ENCODE results near the gene TTC7B. TPM values are rescaled to one million over a fixed set of nuclear protein-coding genes. Genes with fewer than 3 reads are reported as not detected.

The TTC7B gene
- total and polyA plus RNA-seq, 2 of the 8 experiments (the other 6 are each of a cell fraction or from before 2014, with no cell fraction given): 23.7 to 34.0 TPM

- H4K5ac ChIP-seq (ENCODE audit: insufficient read length, low read depth, low read length): no peak overlapping the region
- H3K4me2 ChIP-seq (ENCODE audit: insufficient read depth in 1 of 2, low read depth in 2 of 2, low read length in 2 of 2): no peak overlapping the region
- peaks cover 0 to 5% (median 5%) of the 10 kb centered on the region in 4 experiments; a peak in 4 of 7 replicates for H3K27me3 ChIP-seq (replicated peaks in 1 of 4; ENCODE audit: control insufficient read depth in 3 of 4, extremely low read depth in 1 of 4, insufficient read depth in 3 of 4, low read length in 3 of 4)
- 89% methylated on average over 10 of the region's 10 CpGs; no CpG with 5 or more reads in 1 of the 2 experiments for WGBS, 2 experiments (ENCODE audit: extremely low coverage in 1 of 2, insufficient coverage in 1 of 2, insufficient read length in 1 of 2, insufficient replicate concordance in 2 of 2, low coverage in 1 of 2, low lambda C conversion rate in 2 of 2, missing lambda C conversion rate in 1 of 2)
- no peaks in the 10 kb centered on the region for H3K36me3 ChIP-seq (ENCODE audit: control insufficient read depth in 2 of 4, insufficient read depth in 4 of 4, low read length in 3 of 4)
- H3K9me3 ChIP-seq (ENCODE audit: insufficient read depth in 2 of 2, low read depth in 1 of 2, low read length in 1 of 2): no peaks in the 10 kb centered on the region
- DNase-seq (ENCODE audit: low read depth in 1 of 2, low spot score in 2 of 2): no peak
- peaks cover 0 to 5% (median 2%) of the 10 kb centered on the region in 4 experiments; a peak in 6 of 7 replicates for H3K4me1 ChIP-seq (replicated peaks in 1 of 4; ENCODE audit: control insufficient read depth in 3 of 4, insufficient read depth in 4 of 4, low read length in 3 of 4)
- peaks cover 7% of the 10 kb centered on the region; the same call in 1 of the 2 replicates for H3K23me2 ChIP-seq (ENCODE audit: low read depth, low read length)
- ChIA-PET POLR2A (ENCODE audit: partially characterized antibody) (no interaction called here), CTCF (ENCODE audit: partially characterized antibody) (interaction anchor here (0.7 to 2.1 kb wide), 7 partner anchors 12 to 51 kb away, joined by 3 to 7 read pairs (median 4); no protein-coding TSS in a partner anchor)
- H2BK20ac ChIP-seq (ENCODE audit: low read length): no peak overlapping the region
- no peak for FAIRE-seq
- peaks cover 0 to 3% of the 10 kb centered on the region in 2 experiments; a peak in 1 of 4 replicates for H3K79me2 ChIP-seq (ENCODE audit: control insufficient read depth in 1 of 2, insufficient read depth in 2 of 2, low read length in 2 of 2)
- no peak overlapping the region for H3K14ac ChIP-seq (ENCODE audit: insufficient read length)
- H4K91ac ChIP-seq (replicated peaks; ENCODE audit: insufficient read length, low read length): no peak overlapping the region
- H3K4ac ChIP-seq (replicated peaks; ENCODE audit: insufficient read length, low read depth, low read length): no peak overlapping the region
- no peak overlapping the region for H3K56ac ChIP-seq (replicated peaks; ENCODE audit: insufficient read length, low read depth, low read length)
- no peak overlapping the region for H3K23ac ChIP-seq (ENCODE audit: insufficient read length)
- no peak overlapping the region for H3K27ac ChIP-seq (ENCODE audit: low read depth, low read length)
- H4K8ac ChIP-seq (ENCODE audit: extremely low read depth, insufficient read depth, low read length): no peak overlapping the region
- no peak overlapping the region for H2AFZ ChIP-seq (ENCODE audit: low read length)
- H2BK120ac ChIP-seq (replicated peaks; ENCODE audit: low read depth, low read length): no peak overlapping the region
- H2BK5ac ChIP-seq (ENCODE audit: low read depth, low read length): no peak overlapping the region
- no peak overlapping the region for H2AK5ac ChIP-seq (ENCODE audit: low read depth, low read length)
- peaks cover 14% of the 10 kb centered on the region; the same call in 1 of the 2 replicates for H3K79me1 ChIP-seq (ENCODE audit: low read depth, low read length)
- no peak overlapping the region for H3K9ac ChIP-seq (replicated peaks in 1 of 4; ENCODE audit: extremely low read depth in 1 of 4, low read depth in 3 of 4, low read length in 3 of 4)
- no peak overlapping the region for H3K4me3 ChIP-seq (ENCODE audit: extremely low read depth in 1 of 4, insufficient read depth in 2 of 4, low read depth in 3 of 4, low read length in 4 of 4)
- peaks cover 0 to 3% of the 10 kb centered on the region in 2 experiments for H4K20me1 ChIP-seq (replicated peaks in 1 of 2; ENCODE audit: control insufficient read depth in 1 of 2, insufficient read depth in 2 of 2, low read length in 2 of 2)
- H2BK15ac ChIP-seq (ENCODE audit: low read length): no peak overlapping the region
- H2BK12ac ChIP-seq (ENCODE audit: low read depth, low read length): no peak overlapping the region
- H3K18ac ChIP-seq (ENCODE audit: extremely low read depth, low read length): no peak overlapping the region
- 0 out of 2 replicates have a peak, but pooled peaks have one; percentile 16 for TF ChIP-seq E2F6 (IDR thresholded peaks at IDR 0.05)
- TF ChIP-seq RNF2 (IDR thresholded peaks at IDR 0.05; ENCODE audit: borderline replicate concordance, low read depth, low read length, missing control alignments, poor library complexity, severe bottlenecking): no peak
Measured at GRCh38 chr14:90811641-90812040, 4.6 kb downstream of the TTC7B start.
